Sigmoid colon (tissue), 7 donors: ENCODE results near the gene MARVELD3. TPM values are rescaled to one million over a fixed set of nuclear protein-coding genes. Genes with fewer than 3 reads are reported as not detected.
"Not testable (repeated sequence)": the region's sequence is repeated elsewhere in the genome, so short reads cannot be mapped to it uniquely, and the experiment has no call there.

Experiments used
- DNase-seq: peaks from one replicate; pipeline ENCODE4 v3.0.0-alpha.2; 2019
- H3K27ac ChIP-seq, 4 donors: fragments of 200-600 bp; sonication (generic); one replicate each; pipeline ENCODE4 v1.5.1; 2016 to 2019; ENCODE audit warnings: mild to moderate bottlenecking in 1 of 4
- H3K27me3 ChIP-seq, 3 donors: fragments of 200-600 bp; sonication (generic); one replicate each; pipeline ENCODE4 v1.5.1; 2019; ENCODE audit warnings: mild to moderate bottlenecking in 1 of 3
- H3K36me3 ChIP-seq, 4 donors: fragments of 200-600 bp; sonication (generic); one replicate each; pipeline ENCODE4 v1.5.1; 2016 to 2019
- H3K4me1 ChIP-seq, 4 donors: fragments of 200-600 bp; sonication (generic); one replicate each; pipeline ENCODE4 v1.5.1; 2017 to 2019
- H3K4me3 ChIP-seq, 4 donors: fragments of 200-600 bp; sonication (generic); one replicate each; pipeline ENCODE4 v1.5.1; 2017 to 2019; ENCODE audit warnings: mild to moderate bottlenecking in 2 of 4, moderate library complexity in 1 of 4
- H3K9me3 ChIP-seq, 4 donors: fragments of 200-600 bp in 3 of 4; sonication (generic) in 3 of 4; one replicate each; pipeline versions ENCODE4 v1.5.1 to v1.6.1; 2013 to 2019
- CTCF ChIP-seq, 4 experiments: fragments of 450-650 bp in 3 of 4; fragments of 200-600 bp in 1 of 4; IDR thresholded peaks; one replicate each; pipeline ENCODE4 v1.5.1; 2016 to 2019; ENCODE audit warnings: antibody characterized with exemption in 4 of 4, mild to moderate bottlenecking in 3 of 4, moderate library complexity in 2 of 4
- POLR2A ChIP-seq, 2 donors: fragments of 450-650 bp; IDR thresholded peaks; one replicate each; pipeline ENCODE4 v1.6.1; 2016; ENCODE audit warnings: antibody characterized with exemption in 2 of 2, mild to moderate bottlenecking in 2 of 2, moderate library complexity in 2 of 2
- POLR2AphosphoS5 ChIP-seq, 4 donors: sonication (generic); formaldehyde crosslinking; IDR thresholded peaks; one replicate each; pipeline ENCODE4 v1.6.1; 2017; ENCODE audit warnings: antibody characterized with exemption in 4 of 4
- WGBS, 2 donors: extraction: QIAGEN DNeasy Blood & Tissue Kit; methylation state at CpG; one replicate each; pipeline ENCODE4 v1.1.7; 2013; 5-methylcytosine and 5-hydroxymethylcytosine counted together
- intact Hi-C: fragments of 100-400 bp; cut with DNase I; formaldehyde crosslinking; loops from one replicate; pipeline ENCODE4 v1.15.1; 2023
- polyA plus RNA-seq, 3 donors: library from polyadenylated mRNA; stranded (reverse); fragments of 200-250 nt; gene quantifications; one replicate each; pipeline ENCODE4 v1.2.3, GENCODE V29; 2013
- small RNA-seq, 3 donors: library from RNA; depleted of rRNA; stranded (forward); fragments of <200 nt; gene quantifications; one replicate each; pipeline ENCODE3, GENCODE V24; 2016
- total RNA-seq, 4 donors: library from RNA; depleted of rRNA; stranded (reverse); fragments of >200 nt; gene quantifications; one replicate each; pipeline ENCODE4 v1.1.0, GENCODE V29; 2016
- donor health status: healthy with polysubstance abuse.
- donor health status: Bipolar disorder and iron deficiency.
- donor health status: healthy.

Gene MARVELD3
- total and polyA plus RNA-seq, 7 donors: 20.4 to 28.7 (median 26.6) TPM; not detected in 4

GRCh38 chr16:71681360-71681759 is 55.4 kb downstream of the MARVELD3 start:
- Histone ChIP-seq H3K36me3 (peaks cover 0 to 98% (median 14%) of the 10 kb centered on the region in 4 donors), H3K4me1 (no peaks in the 10 kb centered on the region), H3K27me3 (no peaks in the 10 kb centered on the region), H3K4me3 (no peak overlapping the region), H3K27ac (no peak overlapping the region), H3K9me3 (no peaks in the 10 kb centered on the region)
- 19 to 61% methylated on average over 2 of the region's 2 CpGs for WGBS, 2 donors
- TF ChIP-seq POLR2AphosphoS5 (IDR thresholded peaks at IDR 0.05) (no peak), CTCF (IDR thresholded peaks at IDR 0.05) (no peak), POLR2A (IDR thresholded peaks at IDR 0.05) (no peak)
- DNase-seq: no peak
- intact Hi-C loops: no loop called here

GRCh38 chr16:71684280-71684679 is 58.3 kb downstream of the MARVELD3 start:
- H3K9me3 ChIP-seq, intact Hi-C loops, H3K27ac ChIP-seq, H3K4me1 ChIP-seq, DNase-seq, H3K27me3 ChIP-seq, H3K4me3 ChIP-seq: not testable (repeated sequence)
- peaks cover 0 to 94% (median 9%) of the 10 kb centered on the region in 4 donors for H3K36me3 ChIP-seq
- 88 to 95% methylated on average over 12 of the region's 12 CpGs for WGBS, 2 donors

Small RNA genes within 50 kb of the gene (small RNA-seq; reads per million reads assigned to genes)
- gene RNU6-208P: 0 reads per million in 3 donors

Other genes with a start within 250 kb of the MARVELD3 start
- gene TLE7, start 184.1 kb upstream of the MARVELD3 start, total RNA-seq: not detected
- not detected for gene TLE7, start 184.1 kb upstream of the MARVELD3 start, polyA plus RNA-seq
- gene ZNF23, start 163.9 kb upstream of the MARVELD3 start, total RNA-seq: 10 to 100 TPM in 1 of 4 donors, 1 to 10 TPM in 3; 3.9 to 11.6 (median 7.5) TPM
- 1 to 10 TPM; 3.0 to 5.4 (median 5.3) TPM for gene ZNF23, start 163.9 kb upstream of the MARVELD3 start, polyA plus RNA-seq
- 1 to 10 TPM; 5.2 to 7.4 (median 6.0) TPM for gene ZNF19, start 136.9 kb upstream of the MARVELD3 start, total RNA-seq
- 1 to 10 TPM; 2.3 to 2.4 (median 2.4) TPM for gene ZNF19, start 136.9 kb upstream of the MARVELD3 start, polyA plus RNA-seq
- not detected for gene CHST4, start 99.8 kb upstream of the MARVELD3 start, total RNA-seq
- under 1 TPM in 1 of 3 donors, not detected in 2; 0.07 TPM for gene CHST4, start 99.8 kb upstream of the MARVELD3 start, polyA plus RNA-seq
- not detected for gene TAT, start 49.1 kb upstream of the MARVELD3 start, total RNA-seq
- 1 to 10 TPM in 2 of 3 donors, under 1 TPM in 1; 0.22 to 3.2 (median 1.2) TPM for gene TAT, start 49.1 kb upstream of the MARVELD3 start, polyA plus RNA-seq
- gene PHLPP2, start 98.5 kb downstream of the MARVELD3 start, total RNA-seq: 10 to 100 TPM in 2 of 4 donors, 1 to 10 TPM in 2; 8.2 to 15.8 (median 10.6) TPM
- 10 to 100 TPM in 2 of 3 donors, 1 to 10 TPM in 1; 8.9 to 19.0 (median 12.6) TPM for gene PHLPP2, start 98.5 kb downstream of the MARVELD3 start, polyA plus RNA-seq
- gene AP1G1, start 182.7 kb downstream of the MARVELD3 start, total RNA-seq: 10 to 100 TPM; 34.9 to 57.3 (median 51.1) TPM
- gene AP1G1, start 182.7 kb downstream of the MARVELD3 start, polyA plus RNA-seq: 10 to 100 TPM; 12.6 to 32.1 (median 23.6) TPM
- 10 to 100 TPM; 22.8 to 25.0 (median 24.4) TPM for gene ATXN1L, start 219.8 kb downstream of the MARVELD3 start, total RNA-seq
- 10 to 100 TPM in 1 of 3 donors, 1 to 10 TPM in 2; 6.6 to 13.8 (median 8.1) TPM for gene ATXN1L, start 219.8 kb downstream of the MARVELD3 start, polyA plus RNA-seq